Activated CD4-positive, alpha-beta T cell treated with anti-CD3 and anti-CD28 coated beads for 48 hours (primary cell): ENCODE measurements around the gene ZDHHC24.

Experiments
- DNase-seq: peaks from one replicate; pipeline ENCODE4 v3.0.0-alpha.2; 2020

The ZDHHC24 gene

GRCh38 chr11:66493130-66493529 is 52.7 kb downstream of the ZDHHC24 start:
- no peak for DNase-seq

DNA sequence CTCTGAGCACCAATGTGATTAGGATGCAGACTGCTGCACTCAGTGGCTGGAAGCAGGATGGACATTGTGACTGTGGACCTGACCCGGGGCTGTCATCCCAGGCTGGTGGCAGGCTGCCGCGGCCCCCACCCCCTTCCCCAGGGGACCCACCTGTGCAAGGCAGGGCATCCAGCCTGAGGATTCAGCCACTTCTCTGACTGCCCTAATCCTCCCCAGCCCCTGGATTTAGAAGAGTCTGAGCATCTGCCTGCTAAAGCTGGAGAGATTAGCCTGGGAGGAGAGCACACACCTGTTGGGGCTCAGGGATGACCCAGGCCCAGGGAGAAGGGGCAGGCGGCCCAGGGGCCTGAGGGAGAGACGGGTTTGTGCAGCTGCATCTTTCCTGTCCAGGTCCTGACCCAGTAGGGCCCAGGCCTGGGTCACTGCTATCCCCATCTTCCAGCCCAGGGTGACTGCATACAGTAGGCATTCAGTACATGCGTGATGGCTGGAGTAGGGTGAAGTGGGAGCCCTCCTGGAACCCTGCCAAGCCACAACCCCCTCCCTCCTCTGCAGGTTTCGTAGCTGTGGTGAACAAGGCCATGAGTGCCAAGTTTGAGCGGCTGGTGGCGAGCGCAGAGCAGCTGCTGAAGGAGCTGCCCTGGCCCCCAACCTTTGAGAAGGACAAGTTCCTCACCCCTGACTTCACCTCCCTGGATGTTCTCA is 53.5 kb downstream of the ZDHHC24 start:
- DNase-seq, result no peak

DNA sequence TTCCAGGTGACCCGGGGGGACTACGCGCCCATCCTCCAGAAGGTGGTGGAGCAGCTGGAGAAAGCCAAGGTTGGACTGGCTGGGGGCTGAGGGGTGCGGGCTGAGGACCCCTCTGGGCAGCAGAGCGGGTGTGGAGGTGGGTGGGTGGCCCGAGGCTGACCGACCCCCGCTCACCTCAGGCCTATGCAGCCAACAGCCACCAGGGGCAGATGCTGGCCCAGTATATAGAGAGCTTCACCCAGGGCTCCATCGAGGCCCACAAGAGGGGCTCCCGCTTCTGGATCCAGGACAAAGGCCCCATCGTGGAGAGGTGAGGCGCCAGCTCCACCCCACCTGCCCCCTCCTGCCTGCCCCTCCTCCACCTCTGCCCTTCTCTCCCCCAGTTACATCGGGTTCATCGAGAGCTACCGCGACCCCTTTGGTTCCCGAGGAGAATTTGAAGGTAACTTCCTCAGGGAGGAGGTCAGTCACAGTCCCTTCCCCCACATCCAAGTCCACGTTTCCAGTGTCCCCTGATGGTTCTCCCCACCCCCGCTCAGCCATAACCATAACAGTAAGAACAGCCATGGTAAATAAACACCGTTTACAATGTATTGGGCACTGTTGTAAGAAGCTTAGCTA is 54.4 kb downstream of the ZDHHC24 start:
- DNase-seq, result no peak

GRCh38 chr11:66489636-66490035 is 56.2 kb downstream of the ZDHHC24 start:
- DNase-seq, result no peak

- no peak for DNase-seq
These were observed 56.9 kb downstream of the ZDHHC24 start for GRCh38 chr11:66488957-66489356.

GRCh38 chr11:66484806-66485380 is 61.0 kb downstream of the ZDHHC24 start:
- no peak for DNase-seq

DNA sequence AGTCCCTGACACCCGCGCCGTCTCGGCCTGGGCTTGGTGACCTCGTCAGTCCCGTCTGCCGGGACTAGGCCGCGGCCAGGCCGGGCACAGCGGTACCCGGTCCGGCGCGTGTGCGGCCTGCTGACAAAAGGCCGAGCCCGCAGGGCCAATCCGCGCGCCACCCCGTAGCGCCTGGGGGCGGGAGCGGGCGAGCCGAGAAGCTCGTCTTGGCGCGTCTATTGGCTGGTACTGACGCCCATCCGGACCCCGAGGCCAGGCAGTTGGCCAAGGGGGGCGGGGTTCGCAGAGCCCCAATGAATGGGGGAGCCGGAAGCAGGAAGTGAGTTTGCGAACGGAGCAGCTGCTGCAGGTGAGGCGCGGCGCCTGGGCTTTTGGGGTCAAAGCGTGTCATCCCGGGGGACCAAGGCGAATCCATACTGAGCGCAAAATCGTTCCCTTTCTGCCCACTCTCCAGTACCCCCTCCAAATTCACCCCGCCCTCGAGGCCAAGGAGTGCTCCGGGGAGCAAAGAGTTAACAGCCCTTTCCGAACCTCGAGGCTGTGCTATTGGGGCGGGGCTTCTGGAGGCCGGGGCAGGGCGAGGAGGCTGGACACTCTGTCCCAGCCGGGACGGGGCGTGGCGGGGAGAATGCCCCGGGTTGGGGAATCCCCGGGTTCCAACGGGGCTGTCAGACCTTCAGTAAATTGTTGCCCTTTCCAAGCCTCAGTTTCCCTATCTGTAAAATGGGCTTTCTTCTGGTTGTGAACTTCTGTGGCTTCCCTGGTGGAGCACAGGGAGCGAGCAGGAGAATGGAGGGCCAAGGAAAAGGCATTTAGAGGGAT is 65.5 kb downstream of the ZDHHC24 start, which contains the start of gene DPP3:
Gene DPP3 (plus strand): TSS at position 318 of the 822 bp plus-strand sequence. CDS start 1,767 bp downstream, outside the sequence.
- peak; percentile 97 for DNase-seq

GRCh38 chr11:66479394-66480116 is 66.3 kb downstream of the ZDHHC24 start:
- no peak for DNase-seq

GRCh38 chr11:66478729-66479393 is 67.0 kb downstream of the ZDHHC24 start:
- peak; percentile 41 for DNase-seq

- DNase-seq, result no peak
These were observed 68.3 kb downstream of the ZDHHC24 start for GRCh38 chr11:66477263-66478201.

- DNase-seq, result no peak
These were observed 69.0 kb downstream of the ZDHHC24 start for GRCh38 chr11:66476841-66477251.

DNA sequence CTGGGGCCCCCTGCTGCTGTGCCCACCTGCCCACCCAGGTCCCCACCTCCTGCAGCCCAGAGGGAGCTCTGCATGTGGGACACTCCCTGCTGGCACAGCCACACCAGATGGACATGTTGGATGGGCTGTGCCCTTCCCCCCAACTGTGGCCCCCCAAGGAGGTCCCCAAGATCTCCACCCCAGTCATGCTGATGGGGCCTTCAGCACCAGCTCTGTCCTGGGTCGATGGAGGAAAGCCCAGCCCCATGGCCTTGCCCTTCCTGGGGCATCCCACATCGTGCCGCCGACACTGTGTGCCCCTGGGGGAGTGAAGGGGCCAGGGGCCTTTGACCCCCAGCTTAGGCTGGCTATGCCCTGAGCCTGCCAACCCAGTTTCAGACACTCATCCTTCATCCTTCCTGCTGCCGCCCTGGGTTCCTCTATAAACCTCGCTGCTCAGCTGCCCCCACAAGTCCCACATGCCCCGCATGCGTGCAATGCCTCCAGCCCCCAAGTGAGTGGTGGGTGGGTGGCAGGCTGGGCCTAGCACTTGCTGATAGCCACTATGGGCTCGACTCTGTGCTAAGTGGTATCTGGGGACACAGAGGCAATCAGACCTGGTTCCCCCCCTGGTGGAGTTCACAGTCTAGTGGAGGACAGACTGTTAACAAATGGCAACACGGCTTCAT is 69.5 kb downstream of the ZDHHC24 start:
- DNase-seq, result no peak

- DNase-seq, result no peak
These were observed 70.3 kb downstream of the ZDHHC24 start for GRCh38 chr11:66475349-66476172.

- no peak for DNase-seq
These were observed 72.0 kb downstream of the ZDHHC24 start for GRCh38 chr11:66473608-66474515.

- DNase-seq, result no peak
These were observed 72.7 kb downstream of the ZDHHC24 start for GRCh38 chr11:66473167-66473566.

DNA sequence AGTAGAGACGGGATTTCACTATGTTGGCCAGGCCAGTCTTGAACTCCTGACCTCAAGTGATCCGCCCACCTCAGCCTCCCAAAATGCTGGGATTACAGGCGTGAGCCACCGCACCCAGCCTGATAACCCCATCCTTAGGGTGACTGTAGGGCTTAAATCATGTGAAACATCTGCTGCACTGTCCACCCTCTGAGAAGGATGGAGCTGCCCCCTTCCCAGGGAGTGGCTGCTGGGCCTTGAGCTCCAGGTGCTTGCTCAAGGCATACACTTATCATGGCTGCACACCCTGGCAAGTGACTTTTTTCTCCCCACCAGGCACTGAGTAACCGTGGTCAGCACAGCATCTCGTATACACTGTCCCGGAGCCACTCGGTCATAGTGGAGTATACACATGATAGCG is 73.8 kb downstream of the ZDHHC24 start:
- DNase-seq, result no peak

DNA sequence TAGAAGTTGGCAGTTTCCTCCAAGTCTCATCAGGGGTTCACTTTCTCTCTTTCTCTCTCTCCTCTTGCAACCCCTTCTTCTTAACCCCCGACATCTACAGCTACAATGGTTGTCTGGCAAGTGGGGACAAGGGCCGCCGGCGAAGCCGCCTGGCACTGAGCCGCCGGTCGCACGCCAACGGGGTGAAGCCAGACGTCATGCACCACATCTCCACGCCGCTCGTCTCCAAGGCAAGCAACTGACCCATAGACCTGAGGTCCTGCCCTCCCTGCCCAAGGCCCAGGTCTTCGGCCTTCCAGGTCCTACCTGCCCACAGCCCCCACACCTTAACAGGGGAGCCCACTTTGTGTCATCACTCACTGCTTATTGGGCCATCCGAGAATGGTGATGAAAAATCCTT is 74.7 kb downstream of the ZDHHC24 start:
- DNase-seq, result no peak
